Measurements from ENCODE around the gene INKA1. TPM values are rescaled to one million over a fixed set of nuclear protein-coding genes. Genes with fewer than 3 reads are reported as not detected.

INKA1 gene
- total RNA-seq, 1 experiment from 2014 or later = 2.8 TPM

- peak; percentile 100 for DNase-seq (ENCODE audit: low spot score)
Observed at GRCh38 chr3:49786357-49787181, 16.5 kb upstream of the INKA1 start, which contains the start of gene IP6K1. TSS of gene IP6K1 (minus strand) at chr3:49786542. CDS start at chr3:49748040, 38,502 bp downstream.

GRCh38 chr3:49787182-49787464 lies 15.9 kb upstream of the INKA1 start:
- DNase-seq (ENCODE audit: low spot score) = peak; percentile 7

- no peak for DNase-seq (ENCODE audit: low spot score)
Observed at GRCh38 chr3:49787536-49787935, 15.5 kb upstream of the INKA1 start.

GRCh38 chr3:49788056-49788455 lies 15.0 kb upstream of the INKA1 start:
- DNase-seq (ENCODE audit: low spot score) = no peak

- DNase-seq (ENCODE audit: low spot score) = peak; percentile 62
Observed at GRCh38 chr3:49790626-49791411, 12.2 kb upstream of the INKA1 start.

GRCh38 chr3:49791571-49791970 lies 11.5 kb upstream of the INKA1 start:
- DNase-seq (ENCODE audit: low spot score) = no peak

GRCh38 chr3:49792371-49793150 lies 10.5 kb upstream of the INKA1 start:
- no peak for DNase-seq (ENCODE audit: low spot score)

- no peak for DNase-seq (ENCODE audit: low spot score)
Observed at GRCh38 chr3:49793486-49794085, 9.5 kb upstream of the INKA1 start.

- no peak for DNase-seq (ENCODE audit: low spot score)
Observed at GRCh38 chr3:49794431-49794830, 8.6 kb upstream of the INKA1 start.

GRCh38 chr3:49794926-49795905 lies 7.8 kb upstream of the INKA1 start:
- no peak for DNase-seq (ENCODE audit: low spot score)

- DNase-seq (ENCODE audit: low spot score) = no peak
Observed at GRCh38 chr3:49799105-49799504, 4.0 kb upstream of the INKA1 start.

- peak; percentile 49 for DNase-seq (ENCODE audit: low spot score)
Observed at GRCh38 chr3:49799761-49800160, 3.3 kb upstream of the INKA1 start, which contains the start of gene CDHR4. TSS of gene CDHR4 (minus strand) at chr3:49799873. CDS start at chr3:49799812, 61 bp downstream.

- DNase-seq (ENCODE audit: low spot score) = no peak
Observed at GRCh38 chr3:49801160-49801559, 1.9 kb upstream of the INKA1 start.

- DNase-seq (ENCODE audit: low spot score) = peak; percentile 12
Observed at GRCh38 chr3:49803465-49804140, 542 bp downstream of the INKA1 start.

- DNase-seq (ENCODE audit: low spot score) = no peak
Observed at GRCh38 chr3:49804141-49805041, 1.3 kb downstream of the INKA1 start.

- DNase-seq (ENCODE audit: low spot score) = no peak
Observed at GRCh38 chr3:49805367-49805782, 2.3 kb downstream of the INKA1 start.

GRCh38 chr3:49805897-49806701 lies 3.0 kb downstream of the INKA1 start:
- DNase-seq (ENCODE audit: low spot score) = no peak

GRCh38 chr3:49806850-49807249 lies 3.8 kb downstream of the INKA1 start:
- DNase-seq (ENCODE audit: low spot score) = no peak

All from A172 (cell line).